Liver (tissue), 3 donors: ENCODE results near the gene BSN.

Experiments
- GABPA ChIP-seq, 2 donors: IDR thresholded peaks in 1 of 2; conservative IDR thresholded peaks in 1 of 2; 2 replicates each; pipeline ENCODE4 v1.6.1; 2016; ENCODE audit warnings: antibody characterized with exemption in 2 of 2, mild to moderate bottlenecking in 1 of 2, moderate library complexity in 1 of 2
- MAX ChIP-seq: IDR thresholded peaks from 2 replicates; pipeline ENCODE4 v1.6.1; 2016; ENCODE audit warnings: antibody characterized with exemption
- TF ChIP-seq, protein P1 (sequence below): fragments of 150-350 bp; IDR thresholded peaks from 2 replicates; pipeline ENCODE4 v1.5.1; 2017; ENCODE audit warnings: improper control_type of control experiment, low read depth, low read length; ENCODE audit not compliant: missing input control
- donor health status: healthy.
- donor health status: healthy.

GRCh38 chr3:49568965-49569364 lies 14.7 kb downstream of the BSN start:
- TF ChIP-seq GABPA (IDR thresholded peaks at IDR 0.05 in 1 of 2, conservative IDR thresholded peaks at IDR 0.05 in 1 of 2) (no peak), MAX (no peak)
- TF ChIP-seq, protein P1, sequence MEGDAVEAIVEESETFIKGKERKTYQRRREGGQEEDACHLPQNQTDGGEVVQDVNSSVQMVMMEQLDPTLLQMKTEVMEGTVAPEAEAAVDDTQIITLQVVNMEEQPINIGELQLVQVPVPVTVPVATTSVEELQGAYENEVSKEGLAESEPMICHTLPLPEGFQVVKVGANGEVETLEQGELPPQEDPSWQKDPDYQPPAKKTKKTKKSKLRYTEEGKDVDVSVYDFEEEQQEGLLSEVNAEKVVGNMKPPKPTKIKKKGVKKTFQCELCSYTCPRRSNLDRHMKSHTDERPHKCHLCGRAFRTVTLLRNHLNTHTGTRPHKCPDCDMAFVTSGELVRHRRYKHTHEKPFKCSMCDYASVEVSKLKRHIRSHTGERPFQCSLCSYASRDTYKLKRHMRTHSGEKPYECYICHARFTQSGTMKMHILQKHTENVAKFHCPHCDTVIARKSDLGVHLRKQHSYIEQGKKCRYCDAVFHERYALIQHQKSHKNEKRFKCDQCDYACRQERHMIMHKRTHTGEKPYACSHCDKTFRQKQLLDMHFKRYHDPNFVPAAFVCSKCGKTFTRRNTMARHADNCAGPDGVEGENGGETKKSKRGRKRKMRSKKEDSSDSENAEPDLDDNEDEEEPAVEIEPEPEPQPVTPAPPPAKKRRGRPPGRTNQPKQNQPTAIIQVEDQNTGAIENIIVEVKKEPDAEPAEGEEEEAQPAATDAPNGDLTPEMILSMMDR, result no peak
